Mononuclear cell (primary cell): ENCODE measurements around the gene SPACA9. TPM values are rescaled to one million over a fixed set of nuclear protein-coding genes. Genes with fewer than 3 reads are reported as not detected.

ENCODE experiments used
- H3K27me3 ChIP-seq: 2 replicates; pipeline ENCODE4 v1.6.0; 2011; ENCODE audit warnings: low read length, control low read depth; ENCODE audit not compliant: insufficient read depth
- H3K4me1 ChIP-seq: 2 replicates; pipeline ENCODE4 v1.5.1; 2011; ENCODE audit warnings: mild to moderate bottlenecking, low read length, control low read depth; ENCODE audit not compliant: insufficient read depth
- H3K4me3 ChIP-seq: 2 replicates; pipeline ENCODE4 v1.5.1; 2011; ENCODE audit warnings: mild to moderate bottlenecking, low read length, moderate library complexity
- H3K9me3 ChIP-seq: 2 replicates; pipeline ENCODE4 v1.5.1; 2011; ENCODE audit warnings: low read depth, mild to moderate bottlenecking, control low read depth, low read length
- total RNA-seq: library from RNA; depleted of rRNA; stranded (reverse); fragments of >200 nt; gene quantifications from one replicate; pipeline ENCODE4 v1.2.3, GENCODE V29; 2012

The SPACA9 gene
- 0.52 TPM for total RNA-seq

GRCh38 chr9:132878695-132879456 is at the start of gene SPACA9:
SPACA9 (plus strand) TSS chr9:132878898; CDS start chr9:132883948, 5,050 bp downstream.
- Histone ChIP-seq H3K9me3 (no peaks in the 10 kb centered on the region), H3K27me3 (no peaks in the 10 kb centered on the region), H3K4me1 (peaks cover 22% of the 10 kb centered on the region), H3K4me3 (peak within 1 kb of the TSS; percentile 84)

- Histone ChIP-seq H3K4me3 (no peak overlapping the region), H3K4me1 (no peaks in the 10 kb centered on the region), H3K27me3 (no peaks in the 10 kb centered on the region), H3K9me3 (no peaks in the 10 kb centered on the region)
These were observed 46.4 kb upstream of the SPACA9 start for GRCh38 chr9:132832171-132832881.

- Histone ChIP-seq H3K4me3 (no peak overlapping the region), H3K9me3 (no peaks in the 10 kb centered on the region), H3K27me3 (no peaks in the 10 kb centered on the region)
These were observed 45.1 kb upstream of the SPACA9 start for GRCh38 chr9:132833550-132834121.

DNA sequence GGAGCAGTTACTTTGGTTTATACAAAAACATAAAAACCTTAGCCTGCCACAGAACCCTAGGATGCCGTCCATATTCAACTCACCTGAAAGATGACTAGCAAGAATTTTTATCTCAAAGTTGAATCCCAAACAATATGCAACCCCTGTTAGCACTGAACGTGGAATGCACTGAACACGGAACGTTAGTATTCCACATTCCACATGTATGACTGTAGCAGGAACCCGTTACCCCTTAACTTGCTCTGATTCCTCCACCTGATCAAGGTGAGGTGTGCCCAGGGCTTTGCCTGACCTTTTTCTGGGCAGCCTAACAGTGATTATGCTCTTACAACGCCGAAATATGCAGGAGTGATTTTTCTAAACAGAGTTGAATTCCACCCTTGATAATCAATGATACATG is 44.4 kb upstream of the SPACA9 start:
- no peaks in the 10 kb centered on the region for H3K27me3 ChIP-seq

More at GRCh38 chr9:132833550-132834121, 45.1 kb upstream of the SPACA9 start:
- H3K4me1 ChIP-seq = no peaks in the 10 kb centered on the region

GRCh38 chr9:132837501-132838286 is 41.0 kb upstream of the SPACA9 start:
- Histone ChIP-seq H3K9me3 (no peaks in the 10 kb centered on the region), H3K4me3 (no peak overlapping the region), H3K27me3 (no peaks in the 10 kb centered on the region), H3K4me1 (no peaks in the 10 kb centered on the region)

More for the DNA sequence above, 44.4 kb upstream of the SPACA9 start:
- Histone ChIP-seq H3K4me1 (no peaks in the 10 kb centered on the region), H3K4me3 (no peak overlapping the region), H3K9me3 (no peaks in the 10 kb centered on the region)

- Histone ChIP-seq H3K9me3 (no peaks in the 10 kb centered on the region), H3K4me1 (no peaks in the 10 kb centered on the region), H3K4me3 (no peak overlapping the region), H3K27me3 (no peaks in the 10 kb centered on the region)
These were observed 40.4 kb upstream of the SPACA9 start for GRCh38 chr9:132838291-132838690.

GRCh38 chr9:132840980-132841379 is 37.7 kb upstream of the SPACA9 start:
- no peaks in the 10 kb centered on the region for H3K9me3 ChIP-seq
- H3K27me3 ChIP-seq = no peaks in the 10 kb centered on the region
- no peaks in the 10 kb centered on the region for H3K4me1 ChIP-seq
- no peak overlapping the region for H3K4me3 ChIP-seq

GRCh38 chr9:132842124-132843044 is 36.3 kb upstream of the SPACA9 start:
- no peaks in the 10 kb centered on the region for H3K4me1 ChIP-seq
- no peak overlapping the region for H3K4me3 ChIP-seq
- H3K27me3 ChIP-seq = no peaks in the 10 kb centered on the region
- H3K9me3 ChIP-seq = no peaks in the 10 kb centered on the region

GRCh38 chr9:132846109-132846917 is 32.4 kb upstream of the SPACA9 start:
- Histone ChIP-seq H3K4me1 (no peaks in the 10 kb centered on the region), H3K9me3 (no peaks in the 10 kb centered on the region), H3K4me3 (no peak overlapping the region), H3K27me3 (no peaks in the 10 kb centered on the region)

- H3K9me3 ChIP-seq = no peaks in the 10 kb centered on the region
- no peak overlapping the region for H3K4me3 ChIP-seq
- no peaks in the 10 kb centered on the region for H3K27me3 ChIP-seq
- no peaks in the 10 kb centered on the region for H3K4me1 ChIP-seq
These were observed 31.7 kb upstream of the SPACA9 start for GRCh38 chr9:132846918-132847515.

DNA sequence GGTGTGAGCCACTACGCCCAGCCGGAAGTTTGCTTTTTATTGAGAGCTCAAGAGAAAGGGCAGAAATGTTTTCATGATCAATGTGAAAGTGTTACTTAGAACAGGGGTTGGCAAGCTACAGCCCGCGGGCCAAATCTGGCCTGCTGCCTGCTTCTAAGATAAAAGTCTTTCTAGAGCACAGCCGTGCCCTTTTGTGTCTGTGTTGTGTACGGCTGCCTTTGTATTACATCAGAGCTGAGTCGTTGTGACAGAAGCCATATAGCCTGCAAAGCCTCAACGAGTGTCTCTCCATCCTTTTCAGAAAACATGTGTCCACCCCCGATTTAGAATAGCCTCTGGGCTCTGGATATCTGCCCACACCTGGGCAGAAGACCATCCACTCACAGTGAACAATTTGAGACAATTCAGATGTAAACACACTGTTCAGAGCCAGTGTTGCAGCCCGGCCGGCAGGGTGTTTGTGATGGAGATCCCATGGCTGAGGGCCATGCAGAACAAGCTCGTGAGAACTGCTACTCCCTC is 29.5 kb upstream of the SPACA9 start:
- no peaks in the 10 kb centered on the region for H3K27me3 ChIP-seq
- H3K4me3 ChIP-seq = no peak overlapping the region
- no peaks in the 10 kb centered on the region for H3K4me1 ChIP-seq

DNA sequence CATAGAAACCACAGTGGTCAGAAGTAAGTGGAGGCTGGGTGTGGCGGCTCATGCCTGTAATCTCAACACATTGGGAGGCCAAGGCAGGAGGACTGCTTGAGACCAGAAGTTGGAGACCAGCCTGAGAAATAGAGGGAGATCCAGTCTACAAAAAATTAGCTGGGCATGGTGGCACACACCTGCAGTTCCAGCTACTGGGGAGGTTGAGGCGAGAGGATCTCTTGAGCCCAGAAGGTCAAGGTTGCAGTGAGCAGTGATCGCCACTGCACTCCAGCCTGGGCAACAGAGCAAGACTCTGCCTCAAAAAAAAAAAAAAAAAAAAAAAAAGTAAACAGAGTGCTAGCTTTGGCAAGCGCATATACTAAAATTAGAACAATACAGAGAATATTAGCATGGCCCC is 25.2 kb upstream of the SPACA9 start:
- H3K4me3 ChIP-seq = no peak overlapping the region
- H3K4me1 ChIP-seq = no peaks in the 10 kb centered on the region
- H3K9me3 ChIP-seq = no peaks in the 10 kb centered on the region
- no peaks in the 10 kb centered on the region for H3K27me3 ChIP-seq

More for the DNA sequence above, 29.5 kb upstream of the SPACA9 start:
- H3K9me3 ChIP-seq = no peaks in the 10 kb centered on the region

DNA sequence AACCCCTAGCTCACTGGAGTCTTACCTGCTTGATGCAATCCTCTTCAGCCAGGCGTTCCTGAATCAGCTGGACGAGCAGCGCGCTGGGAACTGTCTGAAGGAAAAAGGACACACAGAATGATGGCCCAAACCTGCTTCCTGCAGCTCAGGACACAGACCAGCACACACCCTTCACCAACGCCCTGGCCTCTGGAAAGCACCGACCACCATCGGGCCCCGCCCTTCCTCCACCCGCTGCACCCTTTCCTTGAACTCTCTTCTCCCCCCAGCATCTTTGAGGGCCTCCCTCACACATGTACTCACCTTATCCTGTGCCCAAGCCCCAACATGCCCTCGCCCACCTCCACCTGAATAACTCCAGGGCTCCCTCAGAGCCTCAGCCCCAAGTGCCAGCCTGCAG is 23.9 kb upstream of the SPACA9 start:
- no peak overlapping the region for H3K4me3 ChIP-seq

More for the DNA sequence above, 23.9 kb upstream of the SPACA9 start:
- no peaks in the 10 kb centered on the region for H3K9me3 ChIP-seq
- H3K4me1 ChIP-seq = no peaks in the 10 kb centered on the region
- H3K27me3 ChIP-seq = no peaks in the 10 kb centered on the region
